ENCODE results near the gene RAD18.

The RAD18 gene

GRCh38 chr3:8856721-8857120 is 106.6 kb downstream of the RAD18 start:
- H3K4me3 ChIP-seq (replicated peaks; ENCODE audit: low read depth, low read length), result no peak overlapping the region
- TF ChIP-seq CTCF (IDR thresholded peaks at IDR 0.05; ENCODE audit: insufficient read depth, low read length, poor library complexity, severe bottlenecking), result no peak
- DNase-seq (ENCODE audit: extremely low read depth, insufficient read length), result no peak
- no peaks in the 10 kb centered on the region for H3K27me3 ChIP-seq (replicated peaks; ENCODE audit: control insufficient read depth, insufficient read depth, low read length)
- no peaks in the 10 kb centered on the region for H3K36me3 ChIP-seq (ENCODE audit: control insufficient read depth, insufficient read depth, low read length)

- no peak overlapping the region for H3K4me3 ChIP-seq (replicated peaks; ENCODE audit: low read depth, low read length)
- no peak for DNase-seq (ENCODE audit: extremely low read depth, insufficient read length)
- no peaks in the 10 kb centered on the region for H3K36me3 ChIP-seq (ENCODE audit: control insufficient read depth, insufficient read depth, low read length)
- no peaks in the 10 kb centered on the region for H3K27me3 ChIP-seq (replicated peaks; ENCODE audit: control insufficient read depth, insufficient read depth, low read length)
- TF ChIP-seq CTCF (IDR thresholded peaks at IDR 0.05; ENCODE audit: insufficient read depth, low read length, poor library complexity, severe bottlenecking), result no peak
These were observed 107.2 kb downstream of the RAD18 start for GRCh38 chr3:8856071-8856470.

DNA sequence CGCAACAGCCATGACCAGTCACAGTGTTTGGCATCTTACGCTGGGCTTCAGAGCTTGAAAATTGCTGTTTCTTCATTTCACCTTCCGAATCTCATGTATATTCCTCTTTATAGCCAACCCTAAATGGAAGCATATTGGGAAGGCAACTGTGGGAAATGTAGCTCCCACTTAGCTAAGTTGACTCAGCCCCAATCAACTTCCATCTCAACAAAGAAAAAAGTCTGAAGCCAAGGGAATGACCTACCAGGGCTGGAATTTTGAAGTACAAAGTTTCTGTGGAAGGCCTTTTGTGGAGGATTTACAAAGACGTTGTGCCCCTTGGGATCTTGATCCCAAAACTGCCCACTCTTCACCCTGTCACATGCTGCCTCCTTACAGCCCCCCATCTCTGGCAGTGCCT is 108.6 kb downstream of the RAD18 start:
- no peaks in the 10 kb centered on the region for H3K36me3 ChIP-seq (ENCODE audit: control insufficient read depth, insufficient read depth, low read length)
- DNase-seq (ENCODE audit: extremely low read depth, insufficient read length), result no peak
- TF ChIP-seq CTCF (IDR thresholded peaks at IDR 0.05; ENCODE audit: insufficient read depth, low read length, poor library complexity, severe bottlenecking), result no peak
- H3K4me3 ChIP-seq (replicated peaks; ENCODE audit: low read depth, low read length), result no peak overlapping the region
- no peaks in the 10 kb centered on the region for H3K27me3 ChIP-seq (replicated peaks; ENCODE audit: control insufficient read depth, insufficient read depth, low read length)

- H3K27me3 ChIP-seq (replicated peaks; ENCODE audit: control insufficient read depth, insufficient read depth, low read length), result no peaks in the 10 kb centered on the region
- H3K36me3 ChIP-seq (ENCODE audit: control insufficient read depth, insufficient read depth, low read length), result no peaks in the 10 kb centered on the region
- no peak for TF ChIP-seq CTCF (IDR thresholded peaks at IDR 0.05; ENCODE audit: insufficient read depth, low read length, poor library complexity, severe bottlenecking)
- no peak overlapping the region for H3K4me3 ChIP-seq (replicated peaks; ENCODE audit: low read depth, low read length)
- no peak for DNase-seq (ENCODE audit: extremely low read depth, insufficient read length)
These were observed 110.2 kb downstream of the RAD18 start for GRCh38 chr3:8853081-8853480.

DNA sequence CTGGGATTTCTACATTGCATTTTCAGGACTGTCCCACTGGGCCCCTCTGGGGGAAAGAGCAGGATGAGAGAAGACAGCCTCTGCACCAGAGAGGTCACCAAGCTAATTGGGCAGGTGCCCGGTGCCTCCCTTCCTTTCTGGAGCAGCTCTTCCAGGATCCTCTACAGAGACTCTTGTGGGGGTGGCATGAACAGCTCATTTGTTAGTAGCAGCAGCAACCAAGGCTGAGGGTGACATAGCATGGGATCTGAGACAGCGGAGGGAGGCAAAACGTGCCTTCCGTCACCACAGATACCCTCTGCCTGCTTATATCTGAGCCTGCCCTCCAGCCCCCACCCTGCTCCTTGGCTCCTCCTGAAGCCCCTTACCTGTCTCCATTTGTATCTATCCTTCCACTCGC is 110.8 kb downstream of the RAD18 start:
- Histone ChIP-seq H3K27me3 (replicated peaks; ENCODE audit: control insufficient read depth, insufficient read depth, low read length) (no peaks in the 10 kb centered on the region), H3K36me3 (ENCODE audit: control insufficient read depth, insufficient read depth, low read length) (no peaks in the 10 kb centered on the region), H3K4me3 (replicated peaks; ENCODE audit: low read depth, low read length) (no peak overlapping the region)
- no peak for TF ChIP-seq CTCF (IDR thresholded peaks at IDR 0.05; ENCODE audit: insufficient read depth, low read length, poor library complexity, severe bottlenecking)
- DNase-seq (ENCODE audit: extremely low read depth, insufficient read length), result no peak

- Histone ChIP-seq H3K4me3 (replicated peaks; ENCODE audit: low read depth, low read length) (no peak overlapping the region), H3K27me3 (replicated peaks; ENCODE audit: control insufficient read depth, insufficient read depth, low read length) (no peaks in the 10 kb centered on the region), H3K36me3 (ENCODE audit: control insufficient read depth, insufficient read depth, low read length) (no peaks in the 10 kb centered on the region)
- TF ChIP-seq CTCF (IDR thresholded peaks at IDR 0.05; ENCODE audit: insufficient read depth, low read length, poor library complexity, severe bottlenecking), result no peak
- no peak for DNase-seq (ENCODE audit: extremely low read depth, insufficient read length)
These were observed 111.6 kb downstream of the RAD18 start for GRCh38 chr3:8851703-8852102.
